GM21576 (cell line): ENCODE data around the gene LSR.
A peak's percentile ranks its signal among the peaks of the same experiment; 100 is the strongest.

ENCODE experiments used
- ATAC-seq: cut with Tn5 transposase; IDR thresholded peaks from one replicate; pipeline ENCODE4 v1.9.1; 2021; ENCODE audit warnings: mild to moderate bottlenecking, moderate library complexity; ENCODE audit not compliant: unreplicated experiment

LSR gene, protein sequence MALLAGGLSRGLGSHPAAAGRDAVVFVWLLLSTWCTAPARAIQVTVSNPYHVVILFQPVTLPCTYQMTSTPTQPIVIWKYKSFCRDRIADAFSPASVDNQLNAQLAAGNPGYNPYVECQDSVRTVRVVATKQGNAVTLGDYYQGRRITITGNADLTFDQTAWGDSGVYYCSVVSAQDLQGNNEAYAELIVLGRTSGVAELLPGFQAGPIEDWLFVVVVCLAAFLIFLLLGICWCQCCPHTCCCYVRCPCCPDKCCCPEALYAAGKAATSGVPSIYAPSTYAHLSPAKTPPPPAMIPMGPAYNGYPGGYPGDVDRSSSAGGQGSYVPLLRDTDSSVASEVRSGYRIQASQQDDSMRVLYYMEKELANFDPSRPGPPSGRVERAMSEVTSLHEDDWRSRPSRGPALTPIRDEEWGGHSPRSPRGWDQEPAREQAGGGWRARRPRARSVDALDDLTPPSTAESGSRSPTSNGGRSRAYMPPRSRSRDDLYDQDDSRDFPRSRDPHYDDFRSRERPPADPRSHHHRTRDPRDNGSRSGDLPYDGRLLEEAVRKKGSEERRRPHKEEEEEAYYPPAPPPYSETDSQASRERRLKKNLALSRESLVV

DNA sequence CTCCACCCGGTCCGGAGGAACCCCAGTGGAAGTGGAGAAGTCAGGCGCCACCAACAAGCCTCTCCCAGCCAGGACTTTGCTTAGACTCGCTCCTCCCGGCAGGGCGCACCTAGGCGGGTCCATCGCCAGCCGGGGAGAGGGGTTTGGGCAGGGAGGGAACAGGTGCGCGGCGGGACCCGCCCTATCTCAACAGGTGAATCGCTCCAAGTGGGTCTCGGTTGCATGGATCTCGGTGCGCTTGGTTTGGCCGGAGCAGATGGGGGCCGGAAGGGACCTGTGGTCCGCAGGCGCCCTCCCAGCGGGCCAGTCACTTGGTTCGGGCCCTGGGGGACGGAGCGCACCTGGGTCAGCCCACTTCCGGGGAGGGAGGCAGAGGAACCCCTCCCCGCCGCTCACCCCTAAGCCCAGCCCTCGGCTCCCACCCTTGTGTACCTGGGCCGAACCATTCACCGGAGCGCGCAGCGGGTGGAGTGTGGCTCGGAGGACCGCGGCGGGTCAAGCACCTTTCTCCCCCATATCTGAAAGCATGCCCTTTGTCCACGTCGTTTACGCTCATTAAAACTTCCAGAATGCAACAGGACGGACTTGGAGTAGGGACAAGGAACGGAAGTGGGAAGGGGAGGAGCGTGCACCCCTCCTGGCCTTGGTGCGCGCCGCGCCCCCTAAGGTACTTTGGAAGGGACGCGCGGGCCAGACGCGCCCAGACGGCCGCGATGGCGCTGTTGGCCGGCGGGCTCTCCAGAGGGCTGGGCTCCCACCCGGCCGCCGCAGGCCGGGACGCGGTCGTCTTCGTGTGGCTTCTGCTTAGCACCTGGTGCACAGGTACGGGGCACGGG, at the start of gene LSR:
Gene LSR, plus strand, starts transcription at position 693 of the 836 bp plus-strand sequence. Its CDS starts 21 bp downstream, at position 714.
- peak; percentile 59 for ATAC-seq

GRCh38 chr19:35199481-35199880, 49.3 kb upstream of the LSR start:
- no peak for ATAC-seq

GRCh38 chr19:35202722-35203688, 45.8 kb upstream of the LSR start:
- ATAC-seq, result no peak

DNA sequence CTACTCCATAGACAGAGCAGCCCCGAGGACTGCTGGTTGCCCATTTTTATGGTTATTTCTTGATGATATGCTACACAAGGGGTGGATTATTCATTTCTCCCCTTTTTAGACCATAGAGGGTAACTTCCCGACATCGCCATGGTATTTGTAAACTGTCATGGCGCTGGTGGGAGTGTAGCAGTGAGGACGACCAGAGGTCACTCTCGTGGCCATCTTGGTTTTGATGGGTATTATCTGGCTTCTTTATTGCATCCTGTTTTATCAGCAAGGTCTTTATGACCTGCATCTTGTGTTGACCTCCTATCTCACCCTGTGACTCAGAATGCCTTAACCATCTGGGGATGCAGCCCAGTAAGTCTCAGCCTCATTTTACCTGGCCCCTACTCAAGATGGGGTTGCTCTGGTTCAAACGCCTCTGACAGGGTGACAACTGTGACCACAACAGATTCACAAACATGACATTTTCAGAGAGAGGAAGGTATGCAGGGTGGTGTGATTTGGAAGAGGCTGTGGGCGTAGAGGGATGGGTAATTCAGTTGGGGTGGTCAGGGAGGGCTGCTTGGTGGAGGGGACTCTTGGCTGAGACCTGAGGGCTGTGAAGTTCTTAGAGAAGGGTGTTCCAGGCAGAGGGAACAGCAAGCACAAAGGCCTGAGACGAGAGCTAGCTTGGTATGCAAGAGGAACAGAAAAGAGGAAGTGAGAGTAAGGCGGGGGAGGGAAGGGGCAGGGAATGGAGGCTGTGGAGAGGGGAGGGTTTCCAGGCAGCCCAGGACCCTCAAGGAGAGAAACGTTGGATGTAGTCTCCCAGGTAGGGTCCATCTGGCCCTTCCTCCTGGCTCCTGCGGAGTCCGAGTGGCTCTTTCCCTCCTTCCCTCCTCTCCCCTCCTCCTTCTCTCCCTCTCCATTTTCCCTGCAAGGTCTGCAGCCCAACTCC, 43.7 kb upstream of the LSR start:
- peak; percentile 68 for ATAC-seq

- peak; percentile 3 for ATAC-seq
Observed at GRCh38 chr19:35205733-35206323, 43.0 kb upstream of the LSR start.

DNA sequence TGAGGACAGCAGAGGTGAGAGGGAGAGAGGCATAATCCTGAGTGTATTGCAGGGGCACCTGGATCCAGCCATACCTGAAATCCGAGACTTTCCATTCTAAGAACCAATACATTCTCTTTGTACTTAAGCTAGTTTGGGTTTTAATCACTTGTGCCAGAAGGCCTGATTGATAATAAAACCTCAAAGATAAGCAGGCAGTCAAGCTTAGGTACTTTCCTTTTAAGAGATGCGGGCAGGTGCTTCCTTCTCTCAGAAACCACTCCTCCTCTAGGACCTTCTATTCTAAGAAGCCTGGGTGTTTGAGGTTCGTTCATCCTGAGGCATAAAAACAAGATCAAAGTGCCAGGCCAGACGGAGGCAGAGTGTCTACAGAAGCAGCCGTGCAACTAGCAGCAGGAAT, 42.4 kb upstream of the LSR start:
- ATAC-seq, result no peak

DNA sequence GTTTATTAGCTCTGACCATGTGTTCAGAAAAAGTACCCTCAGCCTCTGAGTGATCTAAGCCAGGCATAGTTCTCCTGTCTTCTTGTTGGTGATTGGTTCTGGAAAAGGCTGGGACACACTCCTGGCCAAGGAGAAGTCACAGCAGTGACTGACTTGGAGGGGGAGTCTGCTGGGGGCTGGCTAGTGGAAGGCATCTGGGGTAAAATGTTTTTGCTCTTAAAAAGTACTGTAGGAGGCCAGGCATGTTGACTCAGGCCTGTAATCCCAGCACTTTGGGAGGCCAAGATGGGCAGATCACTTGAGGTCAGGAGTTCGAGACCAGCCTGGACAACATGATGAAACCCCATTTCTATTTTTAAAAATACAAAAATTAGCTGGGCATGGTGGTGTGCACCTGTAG, 41.9 kb upstream of the LSR start:
- ATAC-seq, result no peak

GRCh38 chr19:35207391-35207871, 41.4 kb upstream of the LSR start:
- ATAC-seq, result no peak

DNA sequence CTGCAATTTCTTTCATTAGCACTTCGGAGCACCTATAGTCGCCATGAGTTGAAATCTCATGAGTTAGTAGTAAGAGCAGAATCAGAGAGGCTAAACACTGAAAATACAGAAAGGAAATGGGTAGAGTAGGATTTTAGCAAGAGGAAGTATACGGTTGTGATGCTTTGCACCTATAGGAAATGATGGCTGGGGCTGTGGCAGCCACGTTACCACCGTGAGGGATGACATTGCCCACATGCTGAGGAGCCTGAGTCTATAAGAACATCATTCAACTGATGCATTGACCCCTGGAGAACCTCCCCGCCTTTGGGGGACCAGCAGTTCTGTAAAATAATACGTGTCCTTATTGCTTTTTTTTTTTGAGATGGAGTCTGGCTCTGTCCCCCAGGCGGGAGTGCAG, 40.7 kb upstream of the LSR start:
- ATAC-seq, result no peak

DNA sequence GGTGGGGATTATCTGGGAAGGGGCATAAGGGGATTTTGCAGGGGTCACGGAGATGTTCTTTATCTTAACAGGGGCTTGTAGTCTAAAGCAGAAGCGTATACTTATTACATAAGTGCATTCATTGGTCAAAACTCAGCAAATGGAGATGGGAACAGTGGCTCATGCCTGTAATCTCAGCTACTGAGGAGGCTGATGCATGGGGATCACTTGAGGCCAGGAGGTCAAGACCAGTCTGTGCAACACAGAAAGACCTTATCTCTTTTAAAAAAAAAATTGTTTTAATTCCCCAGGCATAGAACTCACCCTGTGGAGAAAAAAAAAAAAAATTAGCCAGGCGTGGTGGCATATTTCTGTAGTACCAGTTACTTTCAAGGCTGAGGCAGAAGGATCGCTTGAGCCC, 39.2 kb upstream of the LSR start:
- ATAC-seq, result no peak

DNA sequence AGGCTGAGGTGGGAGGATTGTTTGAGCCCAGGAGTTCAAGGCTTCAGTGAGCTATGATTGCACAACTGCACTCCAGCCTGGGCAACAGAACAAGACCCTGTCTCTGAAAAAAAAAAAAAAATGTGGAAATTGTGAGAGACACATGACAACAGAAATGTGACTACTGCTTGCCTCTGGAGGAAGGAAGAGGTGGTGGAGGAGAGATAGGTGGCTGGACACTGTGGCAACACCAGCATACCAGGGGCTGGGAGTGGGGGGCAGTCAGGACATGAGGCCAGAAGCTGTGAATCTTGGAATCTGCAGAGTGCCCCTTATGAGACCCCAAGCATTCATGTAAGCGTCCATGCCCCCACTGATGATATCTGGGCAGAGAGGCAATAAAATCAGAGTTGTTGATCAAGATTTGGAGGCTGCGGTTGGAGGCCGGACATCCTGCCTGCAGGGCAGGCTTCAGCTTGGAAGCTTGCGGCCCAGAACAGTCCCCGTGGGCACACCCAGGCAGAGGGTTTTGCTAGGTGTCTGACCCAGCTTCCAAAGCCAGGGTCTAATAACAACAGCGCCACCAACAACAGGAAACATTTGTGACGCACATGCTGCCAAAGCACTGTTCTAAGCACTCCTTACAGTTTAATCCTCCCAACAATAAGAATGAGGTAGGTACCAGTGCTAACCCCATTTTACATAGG, 37.1 kb upstream of the LSR start:
- no peak for ATAC-seq

GRCh38 chr19:35212241-35212640, 36.6 kb upstream of the LSR start:
- no peak for ATAC-seq

DNA sequence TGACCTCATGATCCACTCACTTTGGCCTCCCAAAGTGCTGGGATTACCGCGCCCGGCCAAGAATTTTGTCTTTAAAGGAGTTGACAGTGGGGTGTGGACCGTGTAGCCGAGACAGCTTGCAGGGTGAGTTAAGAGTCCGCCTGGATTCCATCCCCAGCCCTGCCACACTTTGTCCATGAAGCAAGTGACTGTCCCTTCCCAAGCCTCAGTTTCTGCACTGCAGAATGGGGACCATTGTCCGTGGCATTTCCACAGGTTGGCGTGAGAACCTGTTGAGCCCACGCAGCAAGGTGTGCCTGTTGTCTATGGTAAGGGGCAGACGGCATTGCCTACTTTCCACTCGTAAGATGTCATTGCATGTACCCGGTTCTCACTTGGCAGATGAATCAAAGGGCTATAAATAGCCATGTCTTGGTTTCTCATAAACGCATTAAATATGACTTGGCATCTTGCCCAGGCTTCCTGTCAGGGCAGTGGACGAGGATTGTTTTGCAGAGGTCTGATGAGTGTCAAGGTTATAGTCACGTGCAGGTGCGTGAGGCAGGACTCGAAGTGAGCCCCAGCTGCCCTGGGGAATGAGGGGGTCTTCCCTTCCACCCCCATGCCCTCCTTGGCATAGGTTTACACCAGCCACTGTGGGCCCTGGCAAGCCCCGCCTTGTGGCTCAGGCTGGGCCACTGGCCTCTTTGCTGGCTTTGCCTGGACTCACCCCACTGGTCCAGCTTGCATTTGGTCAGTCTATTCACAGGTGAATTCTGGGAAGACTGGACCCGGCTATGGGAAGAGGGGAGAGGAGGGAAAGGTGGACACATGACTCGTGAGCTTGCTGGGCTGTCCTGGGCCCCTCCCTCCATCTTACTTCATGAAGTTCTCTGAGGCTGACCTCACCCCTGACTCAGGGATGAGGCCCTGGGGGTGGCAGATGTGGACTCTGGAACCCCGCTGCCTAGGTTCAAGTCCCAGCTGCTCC, 34.9 kb upstream of the LSR start:
- ATAC-seq, result peak; percentile 61

GRCh38 chr19:35214766-35215422, 33.9 kb upstream of the LSR start:
- ATAC-seq, result no peak

DNA sequence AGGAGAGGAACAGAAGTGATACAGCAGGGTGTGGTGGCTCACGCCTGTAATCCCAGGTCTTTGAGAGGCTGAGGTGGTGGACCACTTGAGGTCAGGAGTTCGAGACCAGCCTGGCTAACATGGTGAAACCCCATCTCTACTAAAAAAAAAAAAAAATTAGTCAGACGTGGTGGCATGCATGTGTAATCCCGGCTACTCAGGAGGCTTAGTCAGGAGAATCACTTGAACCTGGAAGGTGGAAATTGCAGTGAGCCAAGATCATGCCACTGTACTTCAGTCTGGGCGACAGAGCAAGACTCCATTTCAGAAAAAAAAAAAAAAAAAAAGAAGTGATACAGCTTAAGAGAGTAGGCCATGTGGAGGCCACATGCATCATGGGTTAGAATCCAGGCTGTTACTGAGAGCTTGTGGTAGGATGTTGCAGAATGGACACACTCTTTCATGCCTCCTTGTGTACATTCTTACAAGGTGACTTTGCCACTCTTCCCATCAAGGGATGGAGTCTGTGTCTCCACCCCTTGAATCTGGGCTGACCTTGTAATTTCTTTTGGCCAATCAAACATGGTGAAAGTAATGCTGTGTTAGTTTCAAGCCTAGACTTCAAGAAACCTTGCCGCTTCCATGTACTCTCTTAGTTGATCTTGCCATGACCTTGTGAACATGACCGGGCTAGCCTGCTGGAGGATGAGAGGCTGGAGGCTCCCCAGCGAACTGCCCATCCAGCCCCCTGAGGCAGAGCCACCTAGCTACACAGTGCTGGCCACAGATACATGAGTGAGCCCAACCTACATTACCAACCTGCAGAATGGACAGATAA, 32.6 kb upstream of the LSR start:
- ATAC-seq, result no peak
